H9 (cell line): ENCODE measurements around the gene IFNW1. TPM values are rescaled to one million over a fixed set of nuclear protein-coding genes. Genes with fewer than 3 reads are reported as not detected.
"Not testable (repeated sequence)": the region's sequence is repeated elsewhere in the genome, so short reads cannot be mapped to it uniquely, and the experiment has no call there.

ENCODE experiments used
- DNase-seq: peaks from one replicate; pipeline ENCODE4 v3.0.0-alpha.2; 2017
- H2AFZ ChIP-seq: one replicate; pipeline ENCODE4 v1.6.1; 2013; ENCODE audit warnings: mild to moderate bottlenecking, low read length, control low read depth, moderate library complexity
- H2AK5ac ChIP-seq: 2 replicates; pipeline ENCODE4 v1.6.1; 2013; ENCODE audit warnings: low read length, control low read depth, mixed read lengths; ENCODE audit not compliant: insufficient read length
- H2BK120ac ChIP-seq: one replicate; pipeline ENCODE4 v1.6.1; 2013; ENCODE audit warnings: low read depth, mild to moderate bottlenecking, low read length, control low read depth, inconsistent platforms; ENCODE audit not compliant: poor library complexity, severe bottlenecking
- H2BK12ac ChIP-seq: 2 replicates; pipeline ENCODE4 v1.6.1; 2013; ENCODE audit warnings: low read length, control low read depth, mixed read lengths, low read depth; ENCODE audit not compliant: insufficient read length
- H2BK15ac ChIP-seq: 2 replicates; pipeline ENCODE4 v1.6.1; 2013; ENCODE audit warnings: low read depth, low read length, control low read depth
- H2BK20ac ChIP-seq: one replicate; pipeline ENCODE4 v1.6.1; 2013; ENCODE audit warnings: low read depth, mild to moderate bottlenecking, low read length, control low read depth, inconsistent platforms; ENCODE audit not compliant: poor library complexity, severe bottlenecking
- H2BK5ac ChIP-seq: 2 replicates; pipeline ENCODE4 v1.6.1; 2013; ENCODE audit warnings: low read length, control low read depth, mixed read lengths; ENCODE audit not compliant: insufficient read length
- H3K14ac ChIP-seq: 2 replicates; pipeline ENCODE4 v1.6.1; 2013; ENCODE audit warnings: low read length, control low read depth; ENCODE audit not compliant: insufficient read depth
- H3K18ac ChIP-seq: 2 replicates; pipeline ENCODE4 v1.6.1; 2013; ENCODE audit warnings: low read depth, mild to moderate bottlenecking, mixed read lengths, low read length, control low read depth; ENCODE audit not compliant: insufficient read length
- H3K23ac ChIP-seq: 2 replicates; pipeline ENCODE4 v1.6.1; 2013; ENCODE audit warnings: low read length, control low read depth, mixed read lengths, low read depth; ENCODE audit not compliant: insufficient read length
- H3K23me2 ChIP-seq: 2 replicates; pipeline ENCODE4 v1.6.1; 2013; ENCODE audit warnings: low read depth, mild to moderate bottlenecking, mixed read lengths, low read length, control low read depth; ENCODE audit not compliant: insufficient read length, poor library complexity, severe bottlenecking
- H3K27ac ChIP-seq: 2 replicates; pipeline ENCODE4 v1.5.1; 2013; ENCODE audit warnings: low read length, control low read depth, mixed read lengths, low read depth; ENCODE audit not compliant: insufficient read length
- H3K27me3 ChIP-seq: 2 replicates; pipeline ENCODE4 v1.6.1; 2013; ENCODE audit warnings: low read length, control low read depth, inconsistent platforms; ENCODE audit not compliant: insufficient read depth
- H3K4ac ChIP-seq: 2 replicates; pipeline ENCODE4 v1.6.1; 2013; ENCODE audit warnings: low read depth, mild to moderate bottlenecking, control low read depth, inconsistent platforms, low read length, moderate library complexity
- H3K4me1 ChIP-seq: 2 replicates; pipeline ENCODE4 v1.6.1; 2013; ENCODE audit warnings: low read length, control low read depth, inconsistent platforms; ENCODE audit not compliant: insufficient read depth
- H3K4me2 ChIP-seq: 2 replicates; pipeline ENCODE4 v1.6.1; 2013; ENCODE audit warnings: low read length, control low read depth, mixed read lengths; ENCODE audit not compliant: insufficient read length, insufficient read depth
- H3K56ac ChIP-seq: 2 replicates; pipeline ENCODE4 v1.6.1; 2013; ENCODE audit warnings: low read depth, mild to moderate bottlenecking, mixed read lengths, low read length, control low read depth; ENCODE audit not compliant: insufficient read length
- H3K79me1 ChIP-seq: 2 replicates; pipeline ENCODE4 v1.6.1; 2013; ENCODE audit warnings: low read depth, mild to moderate bottlenecking, moderate library complexity, low read length, control low read depth, inconsistent platforms; ENCODE audit not compliant: insufficient read depth, poor library complexity, severe bottlenecking
- H3K79me2 ChIP-seq: 2 replicates; pipeline ENCODE4 v1.6.1; 2013; ENCODE audit warnings: low read length, control low read depth, inconsistent platforms; ENCODE audit not compliant: insufficient read depth
- H3K9ac ChIP-seq: 2 replicates; pipeline ENCODE4 v1.6.1; 2013; ENCODE audit warnings: low read length, control low read depth, mixed read lengths; ENCODE audit not compliant: insufficient read length; ENCODE audit errors: extremely low read depth
- H3K9me3 ChIP-seq: one replicate; pipeline ENCODE4 v1.6.1; 2013; ENCODE audit warnings: low read depth, low read length, inconsistent platforms; ENCODE audit not compliant: control insufficient read depth
- H3T11ph ChIP-seq: one replicate; pipeline ENCODE4 v1.6.1; 2013; ENCODE audit warnings: mild to moderate bottlenecking, low read length, control low read depth, inconsistent platforms
- H4K20me1 ChIP-seq: one replicate; pipeline ENCODE4 v1.6.1; 2013; ENCODE audit not compliant: control insufficient read depth, insufficient read length, insufficient read depth
- H4K5ac ChIP-seq: 2 replicates; pipeline ENCODE4 v1.6.1; 2013; ENCODE audit warnings: low read depth, mild to moderate bottlenecking, mixed read lengths, low read length, control low read depth; ENCODE audit not compliant: insufficient read length
- H4K8ac ChIP-seq: replicated peaks from 2 replicates; pipeline ENCODE4 v1.6.1; 2013; ENCODE audit warnings: low read length, control low read depth, mixed read lengths, low read depth; ENCODE audit not compliant: insufficient read length
- H4K91ac ChIP-seq: 2 replicates; pipeline ENCODE4 v1.6.1; 2013; ENCODE audit warnings: low read depth, mild to moderate bottlenecking, moderate library complexity, mixed read lengths, low read length, control low read depth; ENCODE audit not compliant: insufficient read length
- H3K27ac Mint-ChIP-seq, 3 experiments: 2 replicates in 2 of 3; 3 replicates in 1 of 3; pipeline ENCODE4 v1.8.0; 2020 to 2021; ENCODE audit warnings: mixed read lengths in 3 of 3, mild to moderate bottlenecking in 1 of 3, moderate library complexity in 1 of 3
- H3K27me3 Mint-ChIP-seq: 2 replicates; pipeline ENCODE4 v1.8.0; 2021; ENCODE audit warnings: low read depth, mild to moderate bottlenecking, moderate library complexity, mixed read lengths
- H3K36me3 Mint-ChIP-seq, 3 experiments: 2 replicates in 2 of 3; 3 replicates in 1 of 3; pipeline ENCODE4 v1.8.0; 2020 to 2021; ENCODE audit warnings: low read depth in 3 of 3, mixed read lengths in 3 of 3; ENCODE audit not compliant: insufficient read depth in 1 of 3
- H3K4me1 Mint-ChIP-seq, 2 experiments: 2 replicates each; pipeline ENCODE4 v1.8.0; 2020; ENCODE audit warnings: mixed read lengths in 2 of 2
- H3K4me3 Mint-ChIP-seq, 2 experiments: 2 replicates in 1 of 2; 3 replicates in 1 of 2; pipeline ENCODE4 v1.8.0; 2020 to 2021; ENCODE audit warnings: mild to moderate bottlenecking in 2 of 2, mixed read lengths in 2 of 2, moderate library complexity in 1 of 2
- H3K9me3 Mint-ChIP-seq, 2 experiments: 2 replicates in 1 of 2; 3 replicates in 1 of 2; pipeline ENCODE4 v1.8.0; 2020; ENCODE audit warnings: mild to moderate bottlenecking in 2 of 2, mixed read lengths in 2 of 2, moderate library complexity in 1 of 2
- CTCF ChIP-seq: fragments of 200-600 bp; sonication (generic); conservative IDR thresholded peaks from 3 replicates; pipeline ENCODE4 v1.8.0; 2021; ENCODE audit warnings: antibody characterized with exemption, mild to moderate bottlenecking
- WGBS: extraction: QIAGEN DNeasy Blood & Tissue Kit; methylation state at CpG from one replicate; pipeline ENCODE4 v1.1.7; 2013; ENCODE audit warnings: missing lambda C conversion rate, low lambda C conversion rate, mixed read lengths; ENCODE audit not compliant: insufficient read length; ENCODE audit errors: extremely low coverage; 5-methylcytosine and 5-hydroxymethylcytosine counted together
- total RNA-seq: library from RNA; stranded (reverse); gene quantifications from 2 replicates; pipeline ENCODE4 v1.2.1, GENCODE V29; 2021

Gene IFNW1
- total RNA-seq, 1 experiment from 2014 or later, result not detected

GRCh38 chr9:21171351-21171750 lies 29.7 kb upstream of the IFNW1 start:
- Mint-ChIP-seq H3K9me3 (no peaks in the 10 kb centered on the region), H3K4me3 (no peak overlapping the region), H3K27me3 (no peaks in the 10 kb centered on the region; the same call in none of the 2 replicates), H3K36me3 (no peaks in the 10 kb centered on the region), H3K4me1 (no peaks in the 10 kb centered on the region), H3K27ac (no peak overlapping the region)
- no peak overlapping the region for H4K91ac ChIP-seq
- H3K4me1 ChIP-seq, result no peaks in the 10 kb centered on the region
- TF ChIP-seq CTCF, result no peak
- H2AK5ac ChIP-seq, result no peak overlapping the region
- no peaks in the 10 kb centered on the region for H3K79me2 ChIP-seq
- no peaks in the 10 kb centered on the region for H3K9me3 ChIP-seq
- H2BK15ac ChIP-seq, result no peak overlapping the region
- H3K4ac ChIP-seq, result no peak overlapping the region
- H2BK20ac ChIP-seq, result no peak overlapping the region
- H2AFZ ChIP-seq, result no peak overlapping the region
- no peak overlapping the region for H2BK12ac ChIP-seq
- H3K79me1 ChIP-seq, result no peaks in the 10 kb centered on the region
- no peak for DNase-seq
- no peak overlapping the region for H2BK120ac ChIP-seq
- H4K5ac ChIP-seq, result no peak overlapping the region
- no peak overlapping the region for H4K8ac ChIP-seq
- no peak overlapping the region for H3K18ac ChIP-seq
- no peaks in the 10 kb centered on the region for H3K23me2 ChIP-seq
- no peak overlapping the region for H3K27ac ChIP-seq
- no peak overlapping the region for H3K14ac ChIP-seq
- no peak overlapping the region for H2BK5ac ChIP-seq
- H3K56ac ChIP-seq, result no peak overlapping the region
- no peak overlapping the region for H3T11ph ChIP-seq
- WGBS, result no CpG with 5 or more reads among the region's 1 CpG
- no peak overlapping the region for H3K4me2 ChIP-seq
- H3K27me3 ChIP-seq, result no peaks in the 10 kb centered on the region
- H4K20me1 ChIP-seq, result no peaks in the 10 kb centered on the region
- no peak overlapping the region for H3K23ac ChIP-seq
- no peak overlapping the region for H3K9ac ChIP-seq

DNA sequence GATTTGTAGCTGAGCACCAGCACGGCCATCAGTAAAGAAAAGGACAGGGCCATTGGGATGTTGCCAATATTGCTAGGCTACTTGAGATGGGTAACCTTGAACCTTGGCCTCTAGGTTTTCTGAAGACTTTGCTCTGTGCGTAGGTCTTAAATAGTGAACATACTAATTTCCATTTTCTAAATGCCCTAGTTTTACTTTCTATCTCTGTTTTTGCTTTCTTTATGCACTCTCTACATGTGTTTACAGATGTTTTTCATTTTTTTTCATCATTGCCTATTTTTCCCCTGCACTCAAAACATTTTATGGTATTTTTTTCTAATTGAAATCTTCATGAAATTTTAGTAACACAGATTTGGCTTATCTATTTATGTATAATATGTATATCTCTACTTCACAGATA lies 24.9 kb upstream of the IFNW1 start, which contains the start of gene IFNA21:
IFNA21 (minus strand) TSS at position 101 of the 400 bp plus-strand sequence; CDS start at position 53, 48 bp downstream.
- WGBS, result no CpG with 5 or more reads among the region's 2 CpGs
- not testable (repeated sequence) for H3K4me1 Mint-ChIP-seq, H3K9me3 Mint-ChIP-seq, H3K23ac ChIP-seq, H3K4me1 ChIP-seq, H2BK20ac ChIP-seq, H3K4ac ChIP-seq, H3K27me3 Mint-ChIP-seq, H3K18ac ChIP-seq, H2BK120ac ChIP-seq, H4K91ac ChIP-seq, H3T11ph ChIP-seq, H2AK5ac ChIP-seq, H3K9ac ChIP-seq, H3K79me1 ChIP-seq, H3K27ac Mint-ChIP-seq, H3K23me2 ChIP-seq, H3K9me3 ChIP-seq, DNase-seq, H2BK5ac ChIP-seq, H2BK15ac ChIP-seq, H3K56ac ChIP-seq, H2BK12ac ChIP-seq, H3K27ac ChIP-seq, H2AFZ ChIP-seq, H4K20me1 ChIP-seq, H4K8ac ChIP-seq, H3K4me2 ChIP-seq, H3K4me3 Mint-ChIP-seq, H4K5ac ChIP-seq, H3K36me3 Mint-ChIP-seq, H3K79me2 ChIP-seq, H3K27me3 ChIP-seq, H3K14ac ChIP-seq
